ENCODE data around the gene ROM1.
A peak's percentile ranks its signal among the peaks of the same experiment; 100 is the strongest.
"Not testable (repeated sequence)": the region's sequence is repeated elsewhere in the genome, so short reads cannot be mapped to it uniquely, and the experiment has no call there.

The ROM1 gene

GRCh38 chr11:62649486-62649885 lies 36.4 kb downstream of the ROM1 start:
- TF ChIP-seq, protein P1, sequence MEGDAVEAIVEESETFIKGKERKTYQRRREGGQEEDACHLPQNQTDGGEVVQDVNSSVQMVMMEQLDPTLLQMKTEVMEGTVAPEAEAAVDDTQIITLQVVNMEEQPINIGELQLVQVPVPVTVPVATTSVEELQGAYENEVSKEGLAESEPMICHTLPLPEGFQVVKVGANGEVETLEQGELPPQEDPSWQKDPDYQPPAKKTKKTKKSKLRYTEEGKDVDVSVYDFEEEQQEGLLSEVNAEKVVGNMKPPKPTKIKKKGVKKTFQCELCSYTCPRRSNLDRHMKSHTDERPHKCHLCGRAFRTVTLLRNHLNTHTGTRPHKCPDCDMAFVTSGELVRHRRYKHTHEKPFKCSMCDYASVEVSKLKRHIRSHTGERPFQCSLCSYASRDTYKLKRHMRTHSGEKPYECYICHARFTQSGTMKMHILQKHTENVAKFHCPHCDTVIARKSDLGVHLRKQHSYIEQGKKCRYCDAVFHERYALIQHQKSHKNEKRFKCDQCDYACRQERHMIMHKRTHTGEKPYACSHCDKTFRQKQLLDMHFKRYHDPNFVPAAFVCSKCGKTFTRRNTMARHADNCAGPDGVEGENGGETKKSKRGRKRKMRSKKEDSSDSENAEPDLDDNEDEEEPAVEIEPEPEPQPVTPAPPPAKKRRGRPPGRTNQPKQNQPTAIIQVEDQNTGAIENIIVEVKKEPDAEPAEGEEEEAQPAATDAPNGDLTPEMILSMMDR (IDR thresholded peaks at IDR 0.05; ENCODE audit: low read length) = no peak
- no peak for TF ChIP-seq EZH2 (IDR thresholded peaks at IDR 0.05; ENCODE audit: borderline replicate concordance, low read length)
- Histone ChIP-seq H2AFZ (ENCODE audit: low read length) (no peak overlapping the region), H3K9me3 (ENCODE audit: low read length) (no peaks in the 10 kb centered on the region), H3K4me2 (ENCODE audit: low read length) (no peak overlapping the region), H3K27ac (ENCODE audit: low read depth, low read length, poor library complexity, severe bottlenecking) (no peak overlapping the region), H3K9me2 (ENCODE audit: low read depth, low read length) (no peaks in the 10 kb centered on the region), H4K20me1 (ENCODE audit: insufficient read depth, low read length) (no peaks in the 10 kb centered on the region), H3K9ac (ENCODE audit: low read length) (no peak overlapping the region), H3K79me2 (ENCODE audit: insufficient read depth, low read length) (peaks cover 32% of the 10 kb centered on the region), H3F3A (ENCODE audit: insufficient read depth, low read length) (no peaks in the 10 kb centered on the region), H3K4me3 (ENCODE audit: low read depth, low read length, poor library complexity, severe bottlenecking) (no peak overlapping the region), H3K4me1 (ENCODE audit: insufficient read depth, low read length, severe bottlenecking) (peaks cover 42% of the 10 kb centered on the region), H3K27me3 (ENCODE audit: insufficient read depth, low read length) (no peaks in the 10 kb centered on the region), H3K36me3 (ENCODE audit: insufficient read depth, low read length) (peaks cover 38% of the 10 kb centered on the region)

DNA sequence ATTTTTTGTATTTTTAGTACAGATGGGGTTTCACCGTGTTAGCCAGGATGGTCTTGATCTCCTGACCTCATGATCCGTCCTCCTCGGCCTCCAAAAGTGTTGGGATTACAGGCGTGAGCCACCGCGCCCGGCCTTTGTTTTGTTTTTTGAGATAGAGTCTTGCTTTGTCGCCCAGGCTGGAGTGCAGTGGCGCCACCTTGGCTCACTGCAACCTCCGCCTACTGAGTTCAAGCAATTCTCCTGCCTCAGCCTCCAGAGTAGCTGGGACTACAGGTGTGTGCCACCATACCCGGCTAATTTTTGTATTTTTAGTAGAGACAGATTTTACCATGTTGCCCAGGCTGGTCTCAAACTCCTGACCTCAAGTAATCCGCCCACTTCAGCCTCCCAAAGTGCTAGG lies 37.2 kb downstream of the ROM1 start:
- Histone ChIP-seq H3K36me3 (ENCODE audit: insufficient read depth, low read length) (peaks cover 34% of the 10 kb centered on the region), H3K4me1 (ENCODE audit: insufficient read depth, low read length, severe bottlenecking) (peaks cover 37% of the 10 kb centered on the region), H3K79me2 (ENCODE audit: insufficient read depth, low read length) (peaks cover 25% of the 10 kb centered on the region)
- H3K27me3 ChIP-seq (ENCODE audit: insufficient read depth, low read length); H3K27ac ChIP-seq (ENCODE audit: low read depth, low read length, poor library complexity, severe bottlenecking); H4K20me1 ChIP-seq (ENCODE audit: insufficient read depth, low read length); H3K9ac ChIP-seq (ENCODE audit: low read length); H3K9me3 ChIP-seq (ENCODE audit: low read length); H3F3A ChIP-seq (ENCODE audit: insufficient read depth, low read length); H2AFZ ChIP-seq (ENCODE audit: low read length); H3K4me3 ChIP-seq (ENCODE audit: low read depth, low read length, poor library complexity, severe bottlenecking); H3K9me2 ChIP-seq (ENCODE audit: low read depth, low read length); H3K4me2 ChIP-seq (ENCODE audit: low read length): not testable (repeated sequence)

DNA sequence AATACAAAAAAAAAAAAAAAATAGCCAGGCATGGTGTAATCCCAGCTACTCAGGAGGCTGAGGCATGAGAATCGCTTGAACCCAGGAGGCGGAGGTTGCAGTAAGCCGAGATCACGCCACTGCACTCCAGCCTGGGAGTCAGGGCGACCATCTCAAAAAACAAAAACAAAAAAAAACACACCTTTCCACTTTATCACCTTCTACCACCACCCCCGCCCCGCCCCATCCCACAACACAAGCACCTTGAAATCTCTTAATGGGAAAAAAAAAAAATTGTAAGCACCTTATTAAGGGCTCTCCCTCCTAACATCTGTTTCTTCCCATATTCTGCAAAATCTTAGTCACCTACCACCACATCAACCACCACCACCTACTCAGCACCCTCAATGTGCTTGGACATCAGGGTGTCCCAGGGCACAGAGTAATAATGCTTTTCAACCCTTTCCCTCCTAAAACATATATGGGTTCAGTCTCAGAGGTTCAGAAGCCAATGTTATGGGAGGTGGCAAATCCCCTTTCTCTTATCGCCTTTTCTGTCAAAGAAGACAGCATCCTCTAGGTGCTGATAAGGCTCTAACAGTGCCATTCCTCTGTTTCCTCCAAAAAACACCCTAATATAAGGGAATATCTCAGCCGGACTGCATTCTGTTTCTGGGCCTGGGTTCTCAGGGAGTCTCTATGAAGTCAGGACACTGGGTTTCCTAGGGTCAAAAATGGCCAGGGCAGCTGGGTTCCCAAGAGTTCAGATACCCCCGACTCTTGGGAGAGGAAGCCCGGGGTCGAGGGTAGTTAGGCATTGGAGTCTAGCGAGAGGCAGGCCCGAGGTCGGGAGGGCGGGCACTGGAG lies 39.3 kb downstream of the ROM1 start:
- Histone ChIP-seq H3K9ac (ENCODE audit: low read length) (peak overlapping the region; percentile 95), H3K4me3 (ENCODE audit: low read depth, low read length, poor library complexity, severe bottlenecking) (peak overlapping the region; percentile 93), H3K27me3 (ENCODE audit: insufficient read depth, low read length) (no peaks in the 10 kb centered on the region), H3K9me3 (ENCODE audit: low read length) (no peaks in the 10 kb centered on the region), H3K27ac (ENCODE audit: low read depth, low read length, poor library complexity, severe bottlenecking) (peak overlapping the region; percentile 34), H2AFZ (ENCODE audit: low read length) (no peak overlapping the region), H3K79me2 (ENCODE audit: insufficient read depth, low read length) (peaks cover 18% of the 10 kb centered on the region), H4K20me1 (ENCODE audit: insufficient read depth, low read length) (no peaks in the 10 kb centered on the region), H3K9me2 (ENCODE audit: low read depth, low read length) (no peaks in the 10 kb centered on the region), H3K4me1 (ENCODE audit: insufficient read depth, low read length, severe bottlenecking) (peaks cover 25% of the 10 kb centered on the region), H3K4me2 (ENCODE audit: low read length) (peak overlapping the region; percentile 94), H3F3A (ENCODE audit: insufficient read depth, low read length) (no peaks in the 10 kb centered on the region), H3K36me3 (ENCODE audit: insufficient read depth, low read length) (peaks cover 30% of the 10 kb centered on the region)
- TF ChIP-seq, protein P1 (IDR thresholded peaks at IDR 0.05; ENCODE audit: low read length) = no peak
- TF ChIP-seq EZH2 (IDR thresholded peaks at IDR 0.05; ENCODE audit: borderline replicate concordance, low read length) = no peak
